Stimulated activated CD4-positive, alpha-beta T cell treated with anti-CD3 and anti-CD28 coated beads, Interleukin-12 subunit alpha, Interleukin-12 subunit beta, amount 100 ng/mL, for 24 hours (primary cell): ENCODE results near the gene UNC50.

Source experiments
- DNase-seq, 2 experiments: peaks; one replicate each; pipeline ENCODE4 v3.0.0-alpha.2; 2020; ENCODE audit warnings: low read depth in 2 of 2

The UNC50 gene, protein sequence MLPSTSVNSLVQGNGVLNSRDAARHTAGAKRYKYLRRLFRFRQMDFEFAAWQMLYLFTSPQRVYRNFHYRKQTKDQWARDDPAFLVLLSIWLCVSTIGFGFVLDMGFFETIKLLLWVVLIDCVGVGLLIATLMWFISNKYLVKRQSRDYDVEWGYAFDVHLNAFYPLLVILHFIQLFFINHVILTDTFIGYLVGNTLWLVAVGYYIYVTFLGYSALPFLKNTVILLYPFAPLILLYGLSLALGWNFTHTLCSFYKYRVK

DNA sequence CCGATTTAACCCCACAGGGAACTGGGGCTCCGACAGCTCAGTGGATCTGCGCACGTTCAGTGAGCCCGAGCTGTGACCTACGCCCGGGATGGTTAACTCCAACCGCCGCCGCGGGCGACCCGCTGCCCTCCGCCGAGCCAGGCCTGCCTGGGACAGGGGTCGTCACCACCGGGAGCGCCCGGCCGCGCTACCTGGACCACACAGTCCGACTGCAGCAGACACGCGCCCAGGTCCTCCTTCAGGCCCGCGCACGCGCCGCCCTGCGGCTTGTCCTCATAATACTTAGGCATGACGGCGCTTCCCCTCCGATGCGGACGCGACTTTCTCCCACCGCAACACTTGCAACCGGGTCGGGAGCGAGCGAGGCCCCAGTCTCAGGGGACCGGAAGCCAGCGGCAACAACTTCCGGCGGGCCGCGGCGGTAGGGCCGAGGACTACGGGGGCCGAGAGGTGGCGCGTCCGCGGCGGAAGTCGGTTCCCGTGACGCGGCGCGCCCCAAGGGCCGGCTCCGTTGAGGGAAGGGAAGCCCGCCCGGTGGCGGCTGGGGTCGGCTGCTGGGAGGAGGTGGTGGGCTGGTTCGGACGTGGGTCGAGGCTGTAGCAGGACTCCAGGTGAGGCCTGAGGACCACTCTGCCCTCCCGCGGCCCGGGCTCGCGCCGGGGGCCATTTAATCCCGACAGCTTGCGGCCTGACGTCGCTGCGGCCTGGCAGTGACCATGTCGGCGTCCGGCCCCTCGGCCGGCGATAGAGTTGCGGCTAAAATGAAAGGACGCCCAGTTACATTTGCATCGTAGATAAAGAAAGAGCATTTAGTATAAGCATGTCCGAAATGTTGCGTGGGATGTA lies at the start of gene UNC50, which contains the start of gene COA5:
Gene UNC50 (plus strand): TSS at position 474 of the 846 bp plus-strand sequence. CDS start 1,171 bp downstream, outside the sequence.
Gene COA5 (minus strand): TSS at position 397 of the 846 bp plus-strand sequence. CDS start 107 bp downstream, at position 290.
- DNase-seq: peak; percentile 85

DNA sequence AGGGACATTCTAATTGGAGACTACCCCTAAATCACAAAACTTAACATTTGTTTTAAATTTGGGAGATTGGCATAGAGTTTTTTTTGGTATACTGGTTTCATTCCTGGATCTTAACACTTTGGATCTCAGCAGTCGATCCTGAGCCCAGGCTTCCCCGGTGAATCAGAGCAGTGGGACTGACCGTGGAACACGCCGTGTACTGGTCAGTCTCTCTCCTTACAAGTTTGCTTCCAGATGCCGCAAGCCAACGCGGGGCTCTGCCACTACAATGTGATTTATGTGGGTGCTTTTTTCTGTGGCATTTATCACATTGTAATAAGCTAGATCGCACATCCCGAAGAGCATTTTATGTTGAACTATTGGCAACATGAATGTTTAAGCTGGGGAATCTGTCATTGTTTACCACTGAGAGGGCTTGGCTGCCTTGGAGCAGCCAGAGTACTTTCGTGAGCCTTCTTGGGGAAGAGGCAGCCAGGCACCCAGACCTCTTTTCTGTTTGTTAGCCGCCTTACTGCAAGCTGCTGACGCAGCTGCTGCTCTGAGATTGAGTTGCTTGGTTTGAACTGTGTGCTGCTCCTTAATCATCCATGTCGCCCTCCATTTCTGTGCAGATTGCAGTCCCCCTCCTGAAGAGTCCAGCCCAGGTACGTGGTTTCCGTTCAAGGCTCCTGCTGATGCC lies 49.4 kb upstream of the UNC50 start:
- DNase-seq: no peak

DNA sequence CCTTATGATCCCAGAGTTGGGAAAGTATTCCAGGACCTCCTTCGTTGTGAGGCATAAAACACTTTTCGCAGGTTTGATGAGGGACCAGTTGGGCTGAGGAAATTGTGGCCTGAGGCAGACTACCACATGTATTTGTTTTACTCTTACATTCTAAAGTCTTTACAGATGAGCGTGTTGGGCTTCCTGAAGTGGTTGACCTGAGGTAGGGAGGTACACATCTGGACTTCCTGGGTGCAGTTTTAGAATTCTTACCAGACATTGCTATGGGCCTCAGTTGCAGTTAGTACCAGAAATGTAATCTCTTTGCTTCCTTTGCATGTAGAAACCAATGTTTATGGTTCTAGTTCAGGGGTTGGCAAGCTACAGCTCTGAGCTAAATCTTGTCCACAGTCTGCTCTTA lies 48.8 kb upstream of the UNC50 start:
- no peak for DNase-seq

DNA sequence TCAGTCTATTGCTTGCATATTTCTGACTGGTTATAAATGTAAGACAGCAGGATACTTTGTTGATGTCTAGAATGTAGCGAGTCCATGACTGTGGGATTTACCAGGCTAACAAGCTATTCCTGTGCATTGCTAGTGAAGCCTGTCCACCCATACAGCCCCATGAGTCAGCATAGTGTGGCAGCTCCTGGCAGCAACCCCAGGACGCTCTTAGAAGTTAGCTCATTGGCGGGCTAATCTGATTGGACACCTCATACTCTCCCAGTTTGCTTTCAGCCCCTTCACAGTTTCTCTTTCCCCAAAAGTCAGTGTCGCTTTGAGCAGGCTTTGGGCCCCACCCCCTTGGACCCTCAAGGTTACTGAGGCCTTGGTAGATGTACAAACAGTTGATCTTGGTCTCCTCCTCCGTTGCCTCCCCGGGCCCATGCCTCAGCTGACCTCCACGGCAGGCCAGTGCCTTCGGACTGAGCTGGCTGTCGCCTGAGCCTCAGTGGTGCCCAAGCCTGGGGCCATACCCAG lies 48.1 kb upstream of the UNC50 start:
- DNase-seq: no peak

DNA sequence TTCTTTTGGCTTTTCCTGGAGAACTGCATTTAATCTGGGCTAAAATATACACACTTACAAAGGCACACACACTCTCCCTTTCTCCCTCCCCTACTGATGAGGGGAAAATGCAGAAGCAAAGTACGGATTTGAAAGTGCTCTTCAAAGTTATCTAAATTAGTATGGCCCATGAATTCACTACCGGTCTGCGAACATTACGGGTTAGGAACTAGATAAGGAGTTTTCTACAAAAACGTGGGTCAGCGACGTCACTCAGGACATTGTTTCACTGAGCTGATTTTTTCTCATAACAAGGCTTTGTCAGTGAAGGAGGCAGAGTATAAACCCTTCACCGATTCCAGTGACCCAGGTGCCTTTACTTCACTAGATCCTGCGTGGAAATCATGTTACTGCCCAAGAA lies 47.4 kb upstream of the UNC50 start:
- no peak for DNase-seq

DNA sequence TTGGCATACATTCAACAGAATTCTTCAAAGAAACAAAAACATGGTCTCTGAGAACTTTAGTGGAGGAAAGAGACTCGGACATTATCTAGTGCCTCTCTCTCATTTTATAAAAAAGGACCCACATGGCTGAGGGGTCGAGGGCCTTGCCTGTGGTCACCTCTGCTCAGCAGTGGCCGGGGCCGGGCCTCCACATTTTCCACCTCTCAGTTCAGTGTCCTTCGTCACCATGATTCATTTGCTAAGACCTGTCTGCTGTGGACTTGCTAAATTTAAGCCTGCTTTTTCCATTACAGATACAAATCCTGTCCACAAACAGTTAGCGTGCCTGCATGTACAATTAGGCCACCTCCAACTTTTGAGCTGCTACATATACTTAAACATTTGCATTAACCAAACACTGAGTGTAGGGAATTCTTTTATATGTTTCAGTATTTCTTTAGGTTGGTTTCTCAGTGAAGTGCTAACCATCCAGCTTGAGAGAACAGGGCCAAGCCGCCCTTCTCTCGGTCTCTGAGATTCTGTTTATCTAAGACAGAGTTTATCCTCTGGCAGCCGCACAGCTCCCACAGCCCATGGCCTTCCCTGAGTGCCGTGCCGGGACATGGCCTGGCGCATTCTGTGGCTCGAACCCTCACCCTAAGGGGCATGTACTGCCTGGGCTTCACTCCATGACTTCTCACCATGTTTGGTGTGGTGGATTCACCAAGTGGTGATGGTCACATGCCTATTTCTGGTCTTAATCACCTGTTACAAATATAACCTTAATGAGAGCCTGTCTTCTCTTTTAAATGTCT lies 46.3 kb upstream of the UNC50 start:
- DNase-seq: no peak

DNA sequence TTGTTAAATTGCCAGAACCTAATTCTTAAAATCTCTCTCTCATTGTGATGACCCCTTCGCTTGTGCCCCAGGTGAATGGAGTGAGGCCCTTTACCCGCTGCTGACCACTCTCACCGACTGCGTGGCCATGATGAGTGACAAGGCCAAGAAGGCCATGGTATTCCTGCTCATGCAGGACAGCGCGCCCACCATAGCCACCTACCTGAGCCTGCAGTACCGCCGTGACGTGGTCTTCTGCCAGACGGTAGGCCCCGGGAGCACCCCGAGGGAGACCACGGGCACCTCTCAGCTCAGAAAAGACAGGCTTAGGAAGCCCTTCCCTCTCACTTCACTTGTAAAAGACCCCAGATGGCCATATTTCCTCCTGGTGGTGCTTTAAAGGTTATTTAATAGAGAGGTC lies 45.0 kb upstream of the UNC50 start:
- DNase-seq: no peak

DNA sequence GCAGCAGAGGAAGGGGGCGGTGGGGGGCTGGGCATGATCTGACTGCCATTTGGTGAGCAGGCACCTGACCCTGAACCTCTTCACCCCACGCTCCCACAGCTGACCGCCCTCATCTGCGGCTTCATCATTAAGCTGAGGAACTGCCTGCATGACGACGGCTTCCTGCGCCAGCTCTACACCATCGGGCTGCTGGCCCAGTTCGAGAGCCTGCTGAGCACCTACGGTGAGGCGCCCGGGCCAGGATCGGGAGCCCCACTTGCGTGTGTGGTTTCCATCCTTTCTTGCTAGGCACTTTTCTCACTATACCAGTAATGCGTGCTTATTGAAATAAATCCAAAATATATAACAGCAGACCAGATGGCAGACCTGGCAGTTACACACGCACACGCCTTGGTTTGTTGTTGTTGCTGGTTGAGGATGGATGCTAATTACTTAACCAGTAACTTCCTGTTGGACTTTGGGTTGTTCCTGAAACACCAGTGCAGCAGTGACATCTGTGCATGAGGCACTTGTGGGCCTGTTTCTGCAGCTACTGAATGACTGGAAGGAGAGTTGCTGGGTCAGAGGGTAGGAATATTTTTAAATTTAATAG lies 43.8 kb upstream of the UNC50 start:
- DNase-seq: no peak

DNA sequence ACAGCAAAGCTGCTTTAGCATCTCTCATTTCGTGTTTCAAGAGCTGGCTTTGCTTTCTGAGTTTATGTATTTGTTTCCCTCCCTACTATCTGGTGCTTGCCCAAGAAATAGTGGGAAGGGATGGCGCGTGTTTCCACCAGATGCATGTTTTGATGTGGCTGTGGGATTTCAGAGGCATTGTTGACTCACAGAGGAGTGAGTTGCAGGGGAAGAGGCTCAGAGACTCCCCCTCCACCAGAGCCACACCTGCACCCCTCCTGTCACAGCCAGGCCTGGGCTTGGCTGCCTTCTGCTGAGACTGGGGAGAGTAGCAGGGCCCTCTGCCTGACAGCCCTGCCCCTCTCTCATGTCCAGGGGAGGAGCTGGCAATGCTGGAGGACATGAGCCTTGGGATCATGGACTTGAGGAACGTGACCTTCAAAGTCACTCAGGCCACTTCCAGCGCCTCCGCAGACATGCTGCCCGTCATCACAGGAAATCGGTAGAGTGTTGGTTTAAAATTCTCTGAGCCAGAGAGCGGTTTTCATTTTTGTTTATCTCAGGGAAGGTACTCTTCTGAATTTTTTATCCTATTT lies 43.0 kb upstream of the UNC50 start:
- no peak for DNase-seq

DNA sequence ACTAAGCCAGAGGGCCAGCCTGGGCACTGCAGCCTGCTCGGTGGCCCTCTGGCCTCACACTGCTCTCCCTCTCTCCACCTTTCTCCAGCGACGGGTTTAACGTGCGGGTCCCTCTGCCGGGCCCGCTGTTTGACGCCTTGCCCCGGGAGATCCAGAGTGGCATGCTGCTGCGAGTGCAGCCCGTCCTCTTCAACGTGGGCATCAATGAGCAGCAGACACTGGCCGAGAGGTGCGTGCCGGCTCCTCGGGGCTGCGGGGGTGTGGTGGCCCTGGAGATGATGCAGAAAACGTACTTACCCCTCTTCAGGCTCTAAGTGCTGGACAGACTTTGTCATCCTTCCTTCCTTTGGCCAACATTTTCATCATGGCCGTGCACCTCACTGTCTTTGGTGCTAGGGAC lies 42.4 kb upstream of the UNC50 start:
- DNase-seq: no peak

DNA sequence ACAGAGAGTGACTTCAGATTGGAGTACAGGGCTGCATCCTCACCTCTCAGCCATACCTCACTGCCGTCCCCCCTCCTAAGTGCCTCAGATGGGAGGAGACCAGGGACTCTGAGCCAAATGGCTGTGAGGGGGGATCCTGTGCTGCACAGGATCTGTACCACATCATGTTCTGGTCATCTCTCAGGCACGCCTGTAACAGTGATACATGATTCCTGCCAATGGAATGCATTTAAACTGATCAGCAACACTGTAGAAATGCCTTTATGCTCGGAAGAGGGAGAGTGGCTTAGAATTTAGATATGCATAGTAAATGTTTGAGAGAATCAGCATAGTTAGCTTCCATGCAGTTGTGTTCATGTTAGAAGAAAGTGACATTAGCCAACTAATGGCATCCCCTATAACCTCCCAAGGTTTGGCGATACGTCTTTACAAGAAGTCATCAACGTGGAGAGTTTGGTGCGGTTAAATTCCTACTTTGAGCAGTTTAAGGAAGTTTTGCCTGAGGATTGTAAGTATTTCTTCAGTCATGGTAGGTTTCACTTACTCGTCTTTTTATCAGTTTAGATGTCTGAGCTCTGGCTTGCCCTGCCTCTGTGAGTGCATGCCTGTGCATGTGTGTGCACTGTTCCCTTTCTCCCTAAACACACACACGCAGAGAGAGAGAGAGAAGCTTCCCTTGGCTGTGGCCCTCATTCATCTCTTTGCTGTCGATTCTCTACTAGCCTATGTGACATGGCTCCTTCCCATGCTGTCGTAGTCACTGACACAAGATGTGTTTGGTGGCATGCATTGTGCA lies 40.0 kb upstream of the UNC50 start:
- no peak for DNase-seq

DNA sequence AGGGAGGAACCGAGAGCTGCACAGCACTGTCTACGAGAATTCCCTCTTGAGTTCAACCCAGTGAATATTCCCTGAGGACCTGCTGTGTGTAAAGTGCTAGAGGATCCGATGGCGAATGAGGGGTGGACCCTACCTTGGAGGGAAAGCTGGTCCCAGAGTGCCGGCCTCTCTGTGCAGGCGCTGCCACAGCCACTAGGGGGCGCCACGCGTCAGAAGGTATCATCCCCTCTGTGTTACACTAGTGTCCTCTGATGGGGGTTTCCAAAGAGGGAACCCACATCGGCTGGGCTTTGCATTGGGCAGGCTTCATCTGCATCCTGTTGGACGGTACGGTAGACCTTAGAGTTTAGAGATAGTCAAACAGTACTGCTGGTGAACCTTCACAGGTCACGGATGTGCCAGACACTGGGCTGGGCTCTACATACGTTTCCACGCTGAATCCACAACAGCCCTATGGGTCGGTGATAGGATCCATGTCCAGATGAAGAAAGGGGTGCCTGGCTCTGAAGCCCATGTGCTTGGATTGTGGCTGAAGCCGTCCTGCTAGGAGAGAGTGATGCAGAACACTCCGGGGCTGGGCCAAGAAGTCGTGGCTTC lies 39.1 kb upstream of the UNC50 start:
- peak; percentile 43 to 70 for DNase-seq

DNA sequence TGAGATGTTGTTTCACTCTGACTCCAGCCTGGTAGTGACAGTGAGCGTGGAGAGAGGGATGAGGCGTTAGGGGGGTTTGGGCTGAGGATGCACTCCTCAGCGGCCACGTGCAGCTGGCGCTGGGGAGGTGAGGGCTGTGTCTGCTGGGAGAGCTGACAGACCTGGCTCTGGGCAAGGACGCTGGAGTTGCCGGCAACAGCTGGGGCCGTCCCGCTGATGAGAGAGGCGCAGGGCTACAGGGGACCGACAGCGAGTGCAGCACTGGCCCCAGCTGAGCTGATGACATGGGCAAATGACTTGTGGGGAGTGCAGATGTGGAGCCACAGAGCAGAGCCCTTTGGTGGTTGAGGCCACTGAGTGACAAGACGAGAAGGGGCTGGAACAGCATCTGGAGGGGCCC lies 38.5 kb upstream of the UNC50 start:
- DNase-seq: no peak

DNA sequence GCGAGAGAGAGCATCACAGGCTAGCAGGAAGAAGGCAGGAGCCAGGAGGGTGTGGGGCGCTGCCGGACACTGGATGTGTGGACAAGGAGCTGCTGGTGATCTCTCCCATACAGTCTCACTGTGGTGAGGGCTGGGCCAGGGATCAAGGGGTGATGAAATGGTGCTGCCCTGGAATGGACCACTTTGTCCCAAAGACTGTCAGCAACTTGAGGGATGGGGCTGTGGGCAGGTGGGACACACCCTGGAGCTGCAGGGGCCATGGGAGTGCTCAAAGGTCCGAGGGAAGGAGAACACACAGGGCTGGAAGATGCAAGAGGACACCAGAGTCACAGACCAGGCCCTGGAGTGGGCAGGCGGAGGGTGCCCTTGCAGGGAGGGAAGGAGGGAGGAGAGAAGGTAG lies 38.0 kb upstream of the UNC50 start:
- DNase-seq: no peak

DNA sequence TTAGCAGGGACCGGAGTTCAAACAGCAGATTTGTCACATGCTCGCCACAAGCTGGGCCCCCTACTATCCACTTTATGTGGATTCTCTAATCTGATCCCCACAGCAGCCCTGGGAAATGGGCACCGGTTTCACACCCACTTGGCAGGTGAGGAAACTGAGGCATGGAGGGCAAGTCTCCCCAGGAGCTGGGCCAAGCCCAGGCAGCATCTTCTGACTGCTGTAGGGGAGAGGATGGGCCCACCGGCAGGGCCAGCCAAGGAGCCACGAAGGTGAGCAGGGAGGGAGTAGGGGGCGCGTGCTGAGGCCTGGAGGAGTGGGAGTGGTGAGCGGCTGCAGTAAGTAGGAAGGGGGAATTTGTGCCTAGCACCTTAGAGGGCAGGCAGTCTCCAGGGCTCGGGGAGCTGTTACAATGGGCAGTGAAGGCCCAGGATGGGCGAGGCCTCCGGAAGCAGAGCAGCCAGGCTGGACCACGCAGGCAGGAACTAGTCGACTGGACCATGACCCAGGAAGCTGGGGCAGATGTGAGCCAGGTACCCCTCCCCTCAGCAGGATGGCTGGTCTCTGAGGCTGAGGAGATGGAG lies 37.2 kb upstream of the UNC50 start:
- DNase-seq: no peak

DNA sequence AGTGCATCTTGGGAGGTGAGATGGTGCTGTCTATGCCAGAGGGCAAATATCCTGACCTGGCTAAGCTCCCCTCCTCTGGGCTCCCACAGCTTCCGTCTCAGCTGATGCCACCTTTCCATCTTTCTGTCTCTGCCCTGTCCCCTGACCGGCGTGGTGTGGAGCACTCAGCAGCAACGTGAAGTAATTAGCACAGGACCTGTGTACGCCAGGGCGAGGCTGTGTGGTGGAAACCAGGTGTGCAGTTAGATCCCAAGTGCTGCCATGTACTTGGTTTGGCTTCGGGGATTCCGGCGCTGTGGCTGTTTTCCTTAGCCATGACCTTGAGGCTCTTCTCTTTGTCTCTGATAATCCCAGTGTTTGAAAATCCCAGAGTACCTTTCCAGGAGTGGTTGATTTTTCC lies 36.6 kb upstream of the UNC50 start:
- DNase-seq: no peak

DNA sequence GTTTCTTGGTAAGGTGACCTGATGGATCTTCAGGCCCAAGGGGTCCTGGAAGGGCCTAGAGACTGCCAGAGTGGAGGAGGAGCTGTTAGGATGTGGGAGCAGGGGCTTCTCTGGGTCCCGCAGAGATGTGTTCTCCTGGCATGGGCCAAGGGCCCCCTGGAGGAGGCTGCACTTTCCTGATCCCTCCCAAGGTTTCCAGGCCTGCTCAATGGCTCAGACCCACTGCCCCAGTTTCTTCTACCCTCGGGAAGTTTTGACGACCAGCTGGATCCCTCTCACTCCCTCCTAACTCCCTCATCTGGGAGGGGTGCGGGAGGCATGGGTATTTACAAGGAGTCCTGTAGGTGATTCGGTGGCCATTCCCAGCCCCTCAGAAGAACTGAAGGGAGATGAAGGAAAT lies 36.2 kb upstream of the UNC50 start:
- DNase-seq: no peak

DNA sequence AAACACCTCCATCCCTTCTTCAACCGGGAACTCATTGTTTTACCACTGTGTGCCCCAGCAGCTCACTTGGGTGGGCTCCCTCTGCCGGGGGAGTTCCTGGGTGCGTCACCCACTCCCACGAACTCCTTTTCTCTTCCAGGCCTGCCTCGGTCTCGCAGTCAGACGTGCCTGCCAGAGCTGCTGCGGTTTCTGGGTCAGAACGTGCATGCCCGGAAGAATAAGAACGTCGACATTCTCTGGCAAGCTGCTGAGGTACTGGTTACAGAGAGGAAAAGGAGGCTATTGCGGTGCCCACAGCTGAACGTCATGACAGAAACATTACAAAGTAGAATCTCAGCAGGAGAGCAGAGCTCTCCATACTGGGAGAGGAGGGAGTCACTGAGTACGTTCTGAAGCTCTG lies 35.7 kb upstream of the UNC50 start:
- DNase-seq: no peak

DNA sequence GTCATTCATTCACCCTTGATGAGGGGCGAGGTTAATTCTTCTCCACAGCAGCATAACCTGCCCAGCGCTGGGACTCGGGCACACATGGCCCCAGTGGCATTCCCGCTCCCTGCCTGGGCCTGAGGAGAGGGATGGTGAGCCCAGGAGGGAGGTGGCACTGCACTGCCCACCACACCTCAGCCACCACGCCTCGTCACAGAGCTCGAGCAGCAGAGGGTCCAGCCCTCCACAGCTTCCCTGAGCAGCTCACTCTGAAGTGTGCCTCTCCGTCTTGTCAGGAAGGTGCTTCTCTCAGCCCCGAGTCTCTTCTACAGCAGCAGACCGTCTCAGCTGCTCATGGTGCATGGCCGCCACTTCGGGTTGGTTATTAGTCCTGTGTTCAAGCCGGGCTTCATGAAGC lies 35.0 kb upstream of the UNC50 start:
- no peak for DNase-seq
